HCEC 1CT (cell line): ENCODE results near the gene DARS1.

Experiments used
- DNase-seq: peaks from one replicate; pipeline ENCODE4 v3.0.0-alpha.2; 2017

DARS1 gene

DNA sequence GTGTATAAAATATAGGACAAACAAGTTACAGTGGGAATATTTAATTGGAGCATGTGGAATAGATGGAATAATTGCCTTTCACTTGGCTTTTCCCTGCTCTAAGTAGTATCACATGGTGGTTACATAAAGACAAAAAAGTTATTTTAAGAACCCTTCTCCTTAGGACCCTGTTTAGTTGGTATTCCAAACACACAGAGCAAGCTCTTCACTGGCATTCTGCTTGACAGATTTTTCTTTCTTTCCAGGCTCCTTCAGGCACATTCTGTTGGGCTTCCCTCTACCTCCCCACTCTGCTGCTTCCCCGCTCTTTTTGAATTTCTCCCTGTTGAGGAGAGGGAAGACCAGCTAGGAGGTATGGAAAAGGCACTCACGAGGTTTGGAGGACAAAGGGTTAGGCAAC is 29.0 kb upstream of the DARS1 start:
- no peak for DNase-seq

DNA sequence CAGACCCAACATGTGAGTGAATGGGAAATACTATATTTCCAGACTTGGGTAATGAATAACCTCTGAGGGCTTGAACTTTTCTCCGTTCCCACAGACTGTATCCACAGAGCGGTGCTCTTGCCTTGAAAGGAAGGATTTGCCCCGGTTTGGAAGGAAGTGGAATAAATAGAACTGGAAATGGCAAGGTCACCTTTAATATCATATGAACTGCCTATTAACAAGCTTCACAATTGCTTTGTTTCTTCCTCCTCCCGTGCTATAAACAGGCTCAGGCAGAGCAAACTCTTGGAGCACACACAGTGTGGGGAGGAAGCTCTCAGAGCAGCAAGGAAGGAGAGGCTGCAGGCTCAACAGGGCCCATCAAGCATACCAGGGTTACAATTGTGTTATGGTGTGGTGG is 28.5 kb upstream of the DARS1 start:
- no peak for DNase-seq

DNA sequence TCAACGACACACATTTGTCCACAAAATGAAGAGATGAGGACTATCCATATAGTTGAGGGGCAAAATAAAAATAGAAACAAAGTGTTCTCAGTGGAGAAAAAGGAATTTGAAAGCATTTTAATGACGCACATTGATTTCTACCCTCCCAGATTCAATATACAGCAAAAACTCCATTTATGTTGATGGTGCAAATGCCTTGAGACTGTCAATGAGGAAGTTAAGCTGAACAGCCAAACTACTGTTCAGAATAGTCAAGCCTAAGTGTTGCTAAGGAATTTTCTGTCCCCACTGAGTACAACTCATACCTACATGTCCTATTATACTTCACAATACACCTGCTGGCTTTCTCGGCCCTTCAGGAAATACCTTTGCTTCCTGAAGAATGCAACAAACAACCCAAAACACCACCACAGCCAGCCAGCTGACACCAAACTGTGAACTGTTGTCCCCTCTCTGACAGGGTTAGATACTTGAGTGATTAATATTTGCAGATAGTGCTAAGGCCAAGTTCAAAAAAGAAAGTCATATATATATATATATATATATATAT is 27.8 kb upstream of the DARS1 start:
- DNase-seq: no peak

DNA sequence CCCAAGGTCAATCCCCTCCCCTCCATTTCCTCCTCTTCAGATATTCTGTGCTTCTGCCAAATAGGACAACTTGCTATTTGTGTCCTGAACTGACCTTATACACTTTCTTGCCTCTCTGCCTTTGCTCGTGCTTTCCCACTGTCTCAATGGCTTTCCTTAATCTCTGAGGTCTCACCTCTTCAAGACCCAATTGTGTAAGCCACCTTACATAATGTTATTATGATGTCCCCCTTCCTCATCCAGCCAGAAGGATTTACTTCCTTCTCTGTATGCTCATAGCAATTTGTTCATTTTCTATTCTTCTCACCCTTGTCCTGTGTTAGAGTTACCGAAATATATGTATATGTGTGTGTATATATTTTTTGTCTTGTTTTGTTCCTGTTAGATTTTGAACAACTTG is 26.9 kb upstream of the DARS1 start:
- no peak for DNase-seq

DNA sequence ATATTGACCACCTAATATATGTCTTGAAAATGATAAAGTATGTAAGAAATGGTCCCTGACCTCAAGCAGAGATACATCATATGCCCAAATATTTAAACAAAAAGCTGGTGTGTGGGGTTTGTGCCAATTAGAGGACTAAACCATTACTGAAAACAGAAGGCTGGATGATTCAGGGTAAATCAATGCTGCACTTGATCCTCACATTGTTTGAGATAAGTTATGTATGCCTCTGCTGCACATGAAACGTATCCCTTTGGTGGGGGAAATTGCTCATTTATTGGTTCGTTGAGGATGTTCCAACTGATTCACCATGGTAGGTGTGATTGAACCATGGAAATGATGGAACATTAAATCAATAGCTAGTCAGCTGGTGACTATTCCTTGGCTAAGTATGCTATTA is 24.7 kb upstream of the DARS1 start:
- peak; percentile 67 for DNase-seq

DNA sequence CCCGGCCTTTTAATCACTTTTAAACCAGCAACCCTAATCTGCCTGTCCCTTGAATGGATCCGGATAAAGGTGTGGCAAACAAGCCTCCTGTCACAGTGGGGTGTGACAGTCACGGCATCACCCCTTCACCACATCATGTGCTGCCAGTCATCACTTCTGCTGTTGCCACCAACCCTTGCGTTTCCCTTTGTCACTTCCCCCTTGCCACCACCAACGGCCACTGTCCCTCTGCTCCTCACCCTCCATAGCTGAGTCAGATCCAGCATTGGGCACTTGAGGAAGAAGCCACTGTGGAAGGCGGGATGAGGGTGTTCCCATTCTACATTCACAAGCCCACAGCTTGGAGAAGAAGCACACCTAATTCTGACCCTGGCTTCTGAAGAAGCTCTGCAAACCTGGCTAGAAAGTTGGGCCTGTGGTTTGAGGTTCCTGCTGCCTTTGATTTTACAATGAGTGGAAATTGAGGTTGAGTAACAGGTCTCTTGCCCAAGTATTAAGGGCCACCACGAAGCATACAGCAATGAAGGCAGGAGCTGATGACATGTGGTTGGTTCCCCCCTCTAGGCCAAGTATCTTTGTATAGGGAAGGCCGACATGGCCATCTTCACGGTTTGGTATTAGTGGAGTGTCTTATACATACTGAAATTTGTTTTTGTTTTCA is 22.9 kb upstream of the DARS1 start:
- DNase-seq: no peak

DNA sequence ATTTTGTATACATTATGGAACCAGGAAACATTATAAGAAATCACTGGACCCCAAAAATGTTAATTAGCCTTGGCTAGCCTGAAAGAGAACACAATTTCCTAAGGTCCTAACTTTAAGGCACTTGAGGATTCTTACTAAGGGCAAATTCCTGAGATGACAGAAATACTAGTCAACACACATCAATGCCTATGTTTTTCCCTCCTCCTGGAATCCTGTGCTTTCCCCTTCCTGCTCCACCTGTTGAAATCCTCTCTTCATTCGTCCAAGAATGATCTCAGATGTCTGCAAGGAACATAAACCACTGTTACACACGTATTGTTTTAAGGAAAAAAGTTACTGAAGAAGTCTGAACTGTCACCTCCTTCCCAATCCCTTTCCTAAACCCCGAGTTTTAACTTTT is 21.2 kb upstream of the DARS1 start:
- peak; percentile 45 for DNase-seq

DNA sequence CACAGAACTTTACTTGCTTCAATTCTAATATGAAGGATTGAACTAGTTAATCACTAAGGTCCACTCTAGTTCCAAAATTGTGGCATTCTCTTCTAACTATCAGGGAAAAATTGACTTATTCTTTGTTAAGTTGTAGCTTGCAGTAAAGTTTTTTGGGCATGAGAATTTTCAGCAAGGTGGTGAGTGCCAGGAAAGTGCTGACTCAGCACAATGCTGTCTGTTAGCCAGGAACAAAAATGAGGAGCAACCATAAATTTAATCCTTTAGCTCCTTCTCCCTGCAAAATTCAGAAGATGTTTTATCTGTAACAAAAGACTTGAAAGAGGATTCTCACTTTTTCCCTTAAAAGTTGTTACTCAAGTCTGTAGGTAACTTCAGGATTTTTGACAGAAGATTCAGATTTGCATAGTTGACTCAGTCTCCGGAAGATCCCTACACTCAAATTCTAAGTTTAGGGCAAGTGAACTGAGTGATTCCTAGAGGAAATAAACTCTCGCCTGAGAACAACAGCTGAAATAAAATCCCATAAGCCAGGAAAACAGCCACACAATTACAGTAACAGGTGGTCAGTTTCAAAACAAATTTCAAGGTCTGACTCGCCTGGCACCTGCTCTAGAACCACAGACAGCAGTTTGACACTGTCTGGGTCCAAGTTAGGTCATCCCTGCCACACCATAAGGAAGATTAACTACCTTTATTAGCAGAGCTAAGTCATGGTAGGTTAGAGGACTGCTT is 20.2 kb upstream of the DARS1 start:
- peak; percentile 26 for DNase-seq

DNA sequence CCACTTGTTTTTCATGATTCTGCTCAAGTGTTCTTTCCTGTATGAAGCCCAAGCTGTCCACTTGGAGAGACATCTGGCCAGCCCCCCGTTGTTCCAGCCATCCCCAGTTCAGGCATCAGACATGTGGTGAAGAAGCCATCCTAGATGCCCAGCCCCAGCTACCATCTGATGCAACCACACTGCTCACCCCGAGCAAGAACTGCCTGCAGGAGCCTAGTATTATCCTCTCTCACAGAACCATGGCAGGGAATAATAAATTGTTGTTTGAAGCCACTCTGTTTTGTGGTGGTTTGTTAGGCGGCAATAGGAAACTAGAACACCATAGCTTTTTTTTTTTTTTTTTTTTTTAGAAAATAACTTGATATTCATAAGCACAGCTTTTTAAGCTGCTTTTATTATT is 19.5 kb upstream of the DARS1 start:
- no peak for DNase-seq

DNA sequence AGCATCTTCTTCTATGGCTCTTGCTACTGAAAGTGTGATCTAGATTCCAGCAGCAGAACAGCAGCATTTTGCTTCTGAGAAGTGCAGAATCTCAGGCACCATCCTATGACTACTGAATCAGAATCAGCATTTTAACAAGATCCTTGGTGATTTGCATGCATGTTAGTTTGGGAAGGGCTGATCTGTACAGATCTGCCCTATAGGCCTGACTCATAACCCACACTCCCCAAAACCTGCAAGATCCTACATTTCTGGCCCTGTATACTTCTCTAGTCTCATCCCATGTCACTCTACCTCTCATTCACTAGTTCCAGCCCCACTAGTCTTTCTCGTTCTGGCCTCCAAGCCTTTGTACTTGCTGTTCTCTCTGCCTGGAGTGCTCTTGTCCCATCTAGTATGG is 15.7 kb upstream of the DARS1 start:
- DNase-seq: no peak

DNA sequence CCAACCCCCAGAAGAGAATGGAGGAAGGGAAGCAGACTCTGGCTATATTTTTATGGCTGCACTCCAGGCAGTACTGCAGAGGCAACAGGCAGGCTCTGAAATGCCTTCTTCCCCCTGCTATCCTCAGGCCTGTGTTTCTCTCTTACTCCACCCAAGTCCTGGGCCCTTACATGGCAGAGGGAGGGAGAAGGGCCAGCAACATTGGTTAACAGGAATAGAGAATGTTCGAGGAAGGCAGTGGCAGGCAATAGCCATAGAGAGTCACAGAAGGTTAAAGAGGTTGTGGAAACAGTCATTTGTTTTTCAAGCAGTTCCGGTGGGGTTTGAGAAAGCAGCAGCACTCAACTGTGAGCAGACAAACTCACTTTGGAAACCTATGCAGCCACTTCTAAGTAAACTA is 15.1 kb upstream of the DARS1 start:
- no peak for DNase-seq

DNA sequence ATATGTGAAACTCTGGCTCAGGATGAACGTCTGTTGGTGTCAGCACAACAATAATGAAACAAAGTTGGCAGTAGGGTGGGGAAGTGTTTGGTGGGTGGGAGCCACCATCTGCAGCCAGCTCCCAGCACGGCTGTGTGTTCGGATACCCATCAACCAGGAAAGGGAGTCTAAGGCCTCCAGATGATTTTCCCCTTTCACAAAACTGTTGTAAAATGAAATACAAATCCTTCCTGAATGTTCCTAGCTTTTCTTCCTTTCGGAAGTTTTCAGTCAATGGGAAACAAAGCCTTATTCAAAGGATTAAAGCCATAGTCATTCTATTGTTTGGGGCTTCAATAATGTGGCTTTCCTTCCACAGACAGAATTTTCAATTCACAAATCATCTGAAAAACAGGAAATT is 14.5 kb upstream of the DARS1 start:
- DNase-seq: no peak

DNA sequence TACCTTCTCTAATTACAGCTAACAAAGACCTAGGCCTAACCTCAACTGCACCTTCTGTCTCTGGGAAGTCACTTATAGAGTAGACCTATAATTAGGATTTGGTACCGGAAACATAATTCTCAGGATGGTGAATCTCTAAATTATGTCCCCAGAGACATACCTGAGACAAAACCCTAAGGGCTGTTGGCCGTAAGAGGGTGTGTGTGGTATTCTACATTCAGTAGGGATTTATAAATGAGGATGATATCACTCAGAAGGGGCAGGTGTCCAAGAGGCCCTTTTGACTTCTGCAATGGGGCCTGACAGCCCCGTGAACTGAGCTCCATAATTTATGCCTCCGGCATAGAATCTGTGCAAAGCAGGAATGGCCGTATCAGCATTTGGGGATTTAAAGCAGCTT is 13.5 kb upstream of the DARS1 start:
- no peak for DNase-seq

DNA sequence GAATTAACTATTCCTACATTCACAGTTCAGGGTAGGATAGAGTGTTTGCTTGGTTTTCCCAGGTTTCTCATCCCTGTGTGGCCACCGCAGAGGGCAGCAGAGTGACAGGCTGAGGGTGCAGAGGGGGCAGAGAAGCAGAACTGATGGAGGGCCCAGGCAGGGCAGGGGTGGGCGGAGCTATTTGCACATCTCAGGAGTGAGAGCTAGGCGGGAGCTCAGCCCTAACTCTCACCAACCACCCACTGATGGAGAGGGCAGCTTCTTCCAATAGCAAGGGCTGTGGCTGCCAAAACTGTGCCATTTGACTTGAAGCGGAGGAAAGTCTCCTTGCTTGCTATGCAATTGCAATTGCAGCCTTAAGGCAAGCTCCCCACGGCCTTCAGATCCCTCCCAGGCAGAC is 12.0 kb upstream of the DARS1 start:
- DNase-seq: no peak

DNA sequence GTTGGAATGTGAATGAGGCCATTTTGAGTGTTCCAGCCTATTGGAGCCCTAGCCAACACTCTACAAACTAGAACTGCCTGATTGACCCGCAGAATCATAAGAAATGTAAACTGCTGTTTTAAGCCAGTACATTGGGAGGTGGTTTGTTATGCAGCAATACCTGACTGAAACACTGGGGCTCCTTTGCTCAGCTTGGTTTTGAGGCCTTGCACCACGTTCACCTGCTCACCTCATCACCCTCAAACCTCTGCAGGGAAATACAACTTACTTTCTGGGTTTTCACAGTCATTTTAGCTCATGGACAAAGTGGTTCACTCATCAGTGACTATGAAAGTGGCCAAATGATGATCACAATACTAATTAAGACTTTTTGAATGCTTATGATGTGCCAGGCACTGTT is 10.9 kb upstream of the DARS1 start:
- no peak for DNase-seq

DNA sequence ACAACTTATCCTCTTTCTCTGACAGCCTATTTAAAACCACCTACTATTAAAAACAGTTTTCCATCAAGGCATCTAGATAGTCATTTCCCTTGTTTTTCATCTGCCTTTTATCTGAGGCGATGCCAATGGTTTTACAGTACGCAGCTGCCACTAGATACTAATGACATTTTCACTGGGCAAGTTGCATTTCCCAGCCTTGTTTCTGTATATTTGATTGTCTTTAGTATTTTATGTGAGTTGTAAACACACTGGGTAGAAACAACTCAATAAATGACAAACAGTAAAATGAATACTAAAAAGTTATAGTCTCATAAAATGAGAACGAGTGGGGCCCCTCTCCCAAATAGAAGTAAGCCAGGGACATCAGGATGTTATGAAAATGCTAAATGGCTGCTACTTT is 8.9 kb upstream of the DARS1 start:
- no peak for DNase-seq

DNA sequence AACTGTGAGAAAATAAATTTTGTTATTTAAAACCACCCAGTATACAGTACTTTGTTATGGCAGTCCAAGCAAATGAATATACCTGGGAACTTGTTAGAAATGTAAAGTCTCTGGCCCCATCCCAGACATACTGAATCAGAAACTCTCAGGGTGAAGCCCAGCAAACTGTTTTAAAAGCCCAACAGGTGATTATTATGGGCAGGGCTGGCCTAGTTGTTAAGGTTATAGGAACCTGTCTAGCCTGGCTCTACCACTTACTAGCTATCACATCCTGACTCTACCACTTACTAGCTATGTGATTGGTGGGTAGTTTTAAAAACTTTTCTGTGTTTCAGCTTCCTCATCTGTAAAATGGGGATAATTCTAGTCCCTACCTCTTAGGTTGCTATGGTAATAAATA is 8.0 kb upstream of the DARS1 start:
- no peak for DNase-seq

DNA sequence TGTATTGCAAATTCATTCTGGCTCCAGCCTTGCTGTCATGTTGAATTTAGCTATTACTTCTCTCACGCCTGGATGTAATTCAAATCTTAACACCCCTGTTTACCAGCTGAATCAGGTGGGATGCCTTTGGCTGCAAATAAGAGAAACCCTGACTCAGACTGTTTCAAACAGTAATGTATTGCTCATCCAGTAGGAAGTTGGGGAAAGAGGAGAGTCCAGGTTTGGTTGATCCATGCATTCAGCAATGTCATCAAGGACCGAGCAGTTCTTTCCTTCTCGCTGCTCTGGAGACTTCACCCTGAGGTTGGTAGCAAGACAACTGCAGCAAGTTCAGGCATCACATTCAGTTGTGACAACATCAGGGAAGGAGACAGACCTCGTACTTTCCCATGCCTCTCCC is 6.4 kb upstream of the DARS1 start:
- DNase-seq: no peak

DNA sequence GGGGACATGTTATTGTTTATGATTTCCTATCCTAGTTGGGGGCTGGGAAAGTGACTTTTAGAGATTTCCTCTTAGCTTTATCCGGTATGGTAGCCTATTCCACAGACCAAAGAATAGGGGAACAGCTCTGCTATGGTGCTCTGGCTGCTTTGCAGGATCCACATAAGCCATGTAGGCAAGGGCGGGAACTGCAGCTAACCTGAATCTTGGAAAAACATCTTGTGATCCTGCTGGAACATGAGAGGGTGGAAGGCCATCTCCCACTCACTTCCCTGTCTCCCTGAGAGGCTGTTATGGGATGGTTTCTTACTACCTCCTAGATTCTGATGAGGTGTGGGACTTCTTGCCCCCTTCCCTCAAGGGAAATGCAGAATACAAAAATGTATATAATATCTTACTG is 2.0 kb upstream of the DARS1 start:
- no peak for DNase-seq

DNA sequence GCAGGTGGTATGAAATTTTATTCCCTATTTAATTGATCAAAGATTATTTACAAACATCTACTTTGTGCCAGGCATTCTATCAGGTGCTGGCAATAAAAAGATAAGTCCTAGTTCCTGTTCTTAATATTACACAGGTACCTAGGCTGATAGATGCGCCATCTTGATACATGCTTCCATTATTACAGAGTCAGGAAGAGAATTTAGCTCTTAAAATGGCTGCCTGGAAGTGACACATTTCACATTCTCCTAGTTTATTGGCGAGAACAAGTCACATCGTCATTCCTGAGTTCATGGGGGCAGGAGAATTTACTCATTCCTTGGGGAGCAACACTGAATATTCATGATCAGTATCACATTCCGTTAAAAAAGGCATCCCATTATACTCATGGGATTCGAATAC is 1.1 kb upstream of the DARS1 start:
- no peak for DNase-seq

DNA sequence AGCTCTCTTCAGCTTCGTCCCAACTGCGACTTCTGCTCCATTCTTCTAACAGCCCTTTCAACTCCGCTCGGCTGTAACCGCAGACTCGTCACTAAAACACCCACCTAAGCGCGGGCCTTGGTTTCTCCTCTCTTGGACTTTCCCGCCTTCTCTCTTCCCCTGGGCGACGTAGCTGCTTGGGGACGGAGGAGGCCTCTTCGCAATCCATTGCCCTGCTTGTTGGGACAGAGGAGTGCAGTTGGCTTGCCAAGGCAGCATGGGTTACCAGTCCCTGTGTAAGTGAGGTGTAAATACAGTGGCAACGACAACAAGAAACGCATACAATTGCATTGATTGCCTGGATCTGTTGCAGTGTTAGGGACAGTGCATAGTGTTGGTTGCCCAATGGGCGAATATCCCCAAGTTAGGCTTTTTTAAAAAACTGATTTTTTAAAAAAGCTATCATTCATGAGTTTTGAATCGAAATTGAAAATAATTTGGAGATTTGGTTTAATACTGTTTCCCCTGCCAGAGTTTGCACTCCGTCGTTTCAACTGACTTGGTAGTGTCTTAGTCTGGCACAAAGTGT is 484 bp upstream of the DARS1 start:
- no peak for DNase-seq

DNA sequence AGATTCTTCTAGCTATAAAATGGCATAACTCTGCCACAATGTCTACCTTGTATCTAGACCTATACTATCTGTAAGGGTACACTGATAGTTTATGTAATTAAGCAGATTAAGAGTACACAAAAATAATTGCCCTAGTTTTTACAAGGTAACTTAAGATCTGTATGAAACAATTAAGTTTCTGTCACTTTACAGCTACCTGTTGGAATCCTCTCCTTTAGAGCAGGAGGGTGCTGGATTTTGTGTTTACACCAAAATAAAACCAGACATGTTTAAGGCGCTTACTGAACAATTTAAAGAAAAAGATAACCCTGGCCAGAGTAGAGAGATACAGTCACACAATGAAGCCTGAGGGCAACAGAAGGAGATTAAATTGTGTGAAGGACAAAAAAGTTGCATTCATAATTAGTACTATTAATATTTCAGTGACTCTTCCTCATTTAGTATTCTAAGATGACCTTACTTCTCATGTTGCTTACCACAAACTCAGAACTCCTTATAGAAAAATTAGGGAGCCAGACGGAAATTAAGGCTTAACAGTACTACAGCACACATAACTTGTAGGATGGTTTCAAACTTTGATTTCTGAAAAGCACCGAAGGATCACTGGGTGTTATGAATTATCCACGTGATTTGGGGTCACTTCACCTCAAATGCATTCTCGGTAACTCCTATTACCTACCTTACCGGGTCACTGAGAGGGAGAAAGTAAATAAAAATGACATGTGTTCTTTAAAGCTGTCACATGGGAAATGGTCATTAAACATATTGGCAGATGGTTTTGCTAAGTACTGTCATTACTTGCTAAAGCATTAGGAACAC is 1.0 kb downstream of the DARS1 start:
- DNase-seq: no peak

DNA sequence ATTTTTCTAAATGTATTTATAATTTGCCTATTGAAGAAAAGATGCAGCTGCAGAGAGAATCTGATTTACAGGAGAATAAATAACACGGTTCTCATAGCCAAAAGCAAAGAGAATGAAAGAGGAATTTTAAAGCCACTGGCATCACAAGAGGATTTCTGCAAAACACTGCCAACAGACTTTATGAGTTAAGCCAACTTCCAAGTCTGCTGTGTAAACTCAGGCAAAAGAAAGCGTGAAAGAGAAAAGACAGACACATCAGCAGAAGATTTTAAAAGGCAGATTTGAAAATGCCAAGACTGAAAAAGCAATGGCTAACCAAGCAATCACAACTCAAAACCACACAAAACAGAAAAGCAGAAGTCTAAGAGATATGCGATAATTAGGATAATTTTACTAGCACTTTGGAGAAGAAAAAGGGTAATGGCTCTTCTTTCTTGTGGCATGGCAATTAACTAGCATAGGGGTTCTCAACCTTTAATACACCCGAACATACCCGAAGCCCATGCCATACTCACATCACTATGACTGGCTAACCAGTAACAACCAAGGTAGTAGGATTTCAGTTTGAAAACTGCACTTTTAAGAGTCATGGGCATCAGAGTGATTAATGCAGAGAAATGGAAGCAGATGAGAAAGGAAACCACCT is 4.9 kb downstream of the DARS1 start:
- no peak for DNase-seq
